AG04450 (cell line): Measurements from ENCODE around the gene CHST3. TPM values are rescaled to one million over a fixed set of nuclear protein-coding genes. Genes with fewer than 3 reads are reported as not detected.

ENCODE experiments used
- CTCF ChIA-PET: fragments of 300-600, 350-600 bp; formaldehyde crosslinking; extraction: SDS; loops from one replicate; lab custom pipeline; 2022; ENCODE audit warnings: antibody characterized with exemption, inconsistent platforms; lab: Charles Lee
- POLR2A ChIA-PET: fragments of 350-600 bp; formaldehyde crosslinking; extraction: SDS; loops from one replicate; lab custom pipeline; 2021; ENCODE audit warnings: antibody characterized with exemption, inconsistent platforms; lab: Yijun Ruan, JAX
- DNase-seq: peaks from one replicate; pipeline ENCODE4 v3.0.0-alpha.2; 2011; ENCODE audit warnings: low read depth, low spot score
- H3K27ac ChIP-seq: one replicate; pipeline ENCODE4 v1.5.1; 2012; ENCODE audit warnings: low read depth, low read length, control low read depth
- H3K27me3 ChIP-seq: one replicate; pipeline ENCODE4 v1.6.0; 2012; ENCODE audit warnings: low read length; ENCODE audit not compliant: control insufficient read depth, insufficient read depth
- H3K4me3 ChIP-seq: 2 replicates; pipeline ENCODE4 v1.5.1; 2011; ENCODE audit warnings: mild to moderate bottlenecking, low read depth, low read length, control low read depth
- H3K9me3 ChIP-seq: 2 replicates; pipeline ENCODE4 v1.5.1; 2012; ENCODE audit warnings: low read length; ENCODE audit not compliant: control insufficient read depth, insufficient read depth
- CTCF ChIP-seq: IDR thresholded peaks from 2 replicates; pipeline ENCODE4 v1.5.1; 2011; ENCODE audit warnings: low read depth, low read length, control low read depth, inconsistent platforms
- polyA plus RNA-seq: library from polyadenylated mRNA; depleted of rRNA; stranded (reverse); fragments of >200 nt; gene quantifications from 2 replicates; pipeline ENCODE4 v1.2.3, GENCODE V29; 2011

The CHST3 gene
- polyA plus RNA-seq, 1 experiment, result 4.6 TPM

- TF ChIP-seq CTCF, result no peak
- no peak for DNase-seq
- H3K4me3 ChIP-seq, result no peak overlapping the region
- no peaks in the 10 kb centered on the region for H3K9me3 ChIP-seq
- CTCF ChIA-PET, result interaction anchor here (1.4 to 2.6 kb wide), 2 partner anchors 24 to 128 kb away, joined by 5 to 12 read pairs; no protein-coding TSS in a partner anchor
- POLR2A ChIA-PET, result interaction anchor here (0.6 to 0.8 kb wide), 2 partner anchors 9 to 97 kb away, joined by 3 to 7 read pairs; no protein-coding TSS in a partner anchor
- peaks cover 8% of the 10 kb centered on the region for H3K27me3 ChIP-seq
- H3K27ac ChIP-seq, result no peak overlapping the region
These were observed 43.5 kb upstream of the CHST3 start for GRCh38 chr10:71920540-71921323.

- TF ChIP-seq CTCF, result no peak
- Histone ChIP-seq H3K27me3 (peaks cover 8% of the 10 kb centered on the region), H3K27ac (no peak overlapping the region), H3K9me3 (no peaks in the 10 kb centered on the region), H3K4me3 (no peak overlapping the region)
- no peak for DNase-seq
- POLR2A ChIA-PET, result interaction anchor here (0.8 kb wide), 1 partner anchor 96 kb away, joined by 7 read pairs; no protein-coding TSS in a partner anchor
- CTCF ChIA-PET, result interaction anchor here (1.1 to 2.6 kb wide), 3 partner anchors 25 to 127 kb away, joined by 5 to 12 read pairs (median 7); no protein-coding TSS in a partner anchor
These were observed 42.7 kb upstream of the CHST3 start for GRCh38 chr10:71921324-71922027.

- Histone ChIP-seq H3K4me3 (no peak overlapping the region), H3K27me3 (peaks cover 8% of the 10 kb centered on the region), H3K27ac (no peak overlapping the region), H3K9me3 (no peaks in the 10 kb centered on the region)
- POLR2A ChIA-PET, result no interaction called here
- no peak for TF ChIP-seq CTCF
- CTCF ChIA-PET, result interaction anchor here (1.1 kb wide), 1 partner anchor 125 kb away, joined by 11 read pairs; no protein-coding TSS in a partner anchor
- DNase-seq, result no peak
These were observed 41.0 kb upstream of the CHST3 start for GRCh38 chr10:71923138-71923692.

GRCh38 chr10:71924771-71925170 is 39.4 kb upstream of the CHST3 start:
- Histone ChIP-seq H3K27me3 (peaks cover 6% of the 10 kb centered on the region), H3K4me3 (no peak overlapping the region), H3K9me3 (no peaks in the 10 kb centered on the region), H3K27ac (no peak overlapping the region)
- ChIA-PET POLR2A (no interaction called here), CTCF (interaction anchor here (0.6 kb wide), 1 partner anchor 34 kb away, joined by 3 read pairs; no protein-coding TSS in a partner anchor)
- TF ChIP-seq CTCF, result no peak
- no peak for DNase-seq
